NB4 (cell line): ENCODE measurements around the gene E2F3.

Experiments
- CTCF ChIP-seq: IDR thresholded peaks from one replicate; pipeline ENCODE4 v1.5.1; 2012; ENCODE audit warnings: low read depth, low read length
- POLR2A ChIP-seq: IDR thresholded peaks from 2 replicates; pipeline ENCODE4 v1.6.1; 2011; ENCODE audit warnings: mild to moderate bottlenecking; ENCODE audit not compliant: insufficient read length; ENCODE audit errors: extremely low read depth
- TF ChIP-seq, protein P1 (sequence below): IDR thresholded peaks from 2 replicates; pipeline ENCODE4 v1.6.1; 2011; ENCODE audit warnings: low read depth, low read length

- TF ChIP-seq, protein P1, sequence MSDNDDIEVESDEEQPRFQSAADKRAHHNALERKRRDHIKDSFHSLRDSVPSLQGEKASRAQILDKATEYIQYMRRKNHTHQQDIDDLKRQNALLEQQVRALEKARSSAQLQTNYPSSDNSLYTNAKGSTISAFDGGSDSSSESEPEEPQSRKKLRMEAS, result no peak
- TF ChIP-seq POLR2A (no peak), CTCF (no peak)
These were observed 33.8 kb upstream of the E2F3 start for GRCh38 chr6:20367743-20368485.
